HG03196 (cell line): ENCODE data around the gene ACTA2.
"Not testable (repeated sequence)": the region's sequence is repeated elsewhere in the genome, so short reads cannot be mapped to it uniquely, and the experiment has no call there.

Experiments
- ATAC-seq: cut with Tn5 transposase; IDR thresholded peaks from one replicate; pipeline ENCODE4 v1.9.1; 2021; ENCODE audit not compliant: unreplicated experiment

Gene ACTA2

GRCh38 chr10:88953662-88954061 lies 1.1 kb upstream of the ACTA2 start:
- no peak for ATAC-seq

- no peak for ATAC-seq
Observed at GRCh38 chr10:88949912-88950837, 2.4 kb downstream of the ACTA2 start.

GRCh38 chr10:88949051-88949450 lies 3.5 kb downstream of the ACTA2 start:
- ATAC-seq: no peak

- no peak for ATAC-seq
Observed at GRCh38 chr10:88946965-88947590, 5.5 kb downstream of the ACTA2 start.

- no peak for ATAC-seq
Observed at GRCh38 chr10:88946200-88946599, 6.4 kb downstream of the ACTA2 start.

- ATAC-seq: no peak
Observed at GRCh38 chr10:88944813-88945212, 7.8 kb downstream of the ACTA2 start.

- ATAC-seq: no peak
Observed at GRCh38 chr10:88943778-88944177, 8.8 kb downstream of the ACTA2 start.

GRCh38 chr10:88941026-88941425 lies 11.5 kb downstream of the ACTA2 start:
- ATAC-seq: no peak

GRCh38 chr10:88938938-88939337 lies 13.6 kb downstream of the ACTA2 start:
- no peak for ATAC-seq

GRCh38 chr10:88938039-88938438 lies 14.5 kb downstream of the ACTA2 start:
- ATAC-seq: no peak

GRCh38 chr10:88936656-88937055 lies 15.9 kb downstream of the ACTA2 start:
- no peak for ATAC-seq

GRCh38 chr10:88934900-88935672 lies 17.5 kb downstream of the ACTA2 start:
- ATAC-seq: peak; percentile 47

- no peak for ATAC-seq
Observed at GRCh38 chr10:88933564-88933963, 19.0 kb downstream of the ACTA2 start.

- ATAC-seq: peak; percentile 50
Observed at GRCh38 chr10:88932539-88933256, 19.9 kb downstream of the ACTA2 start.

GRCh38 chr10:88932029-88932428 lies 20.5 kb downstream of the ACTA2 start:
- not testable (repeated sequence) for ATAC-seq

- no peak for ATAC-seq
Observed at GRCh38 chr10:88931548-88931947, 21.0 kb downstream of the ACTA2 start.

- ATAC-seq: no peak
Observed at GRCh38 chr10:88928254-88928653, 24.3 kb downstream of the ACTA2 start.

GRCh38 chr10:88927416-88927690 lies 25.2 kb downstream of the ACTA2 start:
- no peak for ATAC-seq

- ATAC-seq: no peak
Observed at GRCh38 chr10:88926566-88927415, 25.8 kb downstream of the ACTA2 start.

- no peak for ATAC-seq
Observed at GRCh38 chr10:88923520-88923919, 29.1 kb downstream of the ACTA2 start.
